ENCODE data around the gene EPS8L3.
A peak's percentile ranks its signal among the peaks of the same experiment; 100 is the strongest.
"Not testable (repeated sequence)": the region's sequence is repeated elsewhere in the genome, so short reads cannot be mapped to it uniquely, and the experiment has no call there.

EPS8L3 gene

GRCh38 chr1:109726728-109727373 is 36.9 kb downstream of the EPS8L3 start:
- no peak for DNase-seq

- DNase-seq = no peak
These were observed 37.7 kb downstream of the EPS8L3 start for GRCh38 chr1:109726007-109726406.

GRCh38 chr1:109725510-109725909 is 38.2 kb downstream of the EPS8L3 start:
- DNase-seq = no peak

GRCh38 chr1:109724933-109725332 is 38.8 kb downstream of the EPS8L3 start:
- no peak for DNase-seq

- peak; percentile 53 for DNase-seq
These were observed 40.6 kb downstream of the EPS8L3 start for GRCh38 chr1:109722908-109723691.

GRCh38 chr1:109721971-109722370 is 41.8 kb downstream of the EPS8L3 start:
- no peak for DNase-seq

GRCh38 chr1:109721042-109721441 is 42.7 kb downstream of the EPS8L3 start:
- no peak for DNase-seq

GRCh38 chr1:109719337-109719837 is 44.3 kb downstream of the EPS8L3 start:
- DNase-seq = peak; percentile 55

- no peak for DNase-seq
These were observed 45.2 kb downstream of the EPS8L3 start for GRCh38 chr1:109718495-109718894.

- no peak for DNase-seq
These were observed 46.0 kb downstream of the EPS8L3 start for GRCh38 chr1:109717729-109718128.

GRCh38 chr1:109716570-109717090 is 47.1 kb downstream of the EPS8L3 start:
- no peak for DNase-seq

GRCh38 chr1:109716121-109716520 is 47.6 kb downstream of the EPS8L3 start:
- DNase-seq = no peak

GRCh38 chr1:109714661-109715372 is 48.9 kb downstream of the EPS8L3 start:
- DNase-seq = no peak

GRCh38 chr1:109713636-109714035 is 50.1 kb downstream of the EPS8L3 start:
- no peak for DNase-seq

GRCh38 chr1:109712321-109712864 is 51.3 kb downstream of the EPS8L3 start:
- no peak for DNase-seq

- DNase-seq = not testable (repeated sequence)
These were observed 52.0 kb downstream of the EPS8L3 start, which contains the start of gene GSTM5 for GRCh38 chr1:109711593-109712320. GSTM5 (plus strand) TSS chr1:109712251; CDS start chr1:109712313, 62 bp downstream.

- not testable (repeated sequence) for DNase-seq
These were observed 53.9 kb downstream of the EPS8L3 start for GRCh38 chr1:109709822-109710221.

- DNase-seq = not testable (repeated sequence)
These were observed 54.8 kb downstream of the EPS8L3 start for GRCh38 chr1:109708949-109709348.

GRCh38 chr1:109705411-109705810 is 58.3 kb downstream of the EPS8L3 start:
- no peak for DNase-seq

GRCh38 chr1:109704173-109704572 is 59.5 kb downstream of the EPS8L3 start:
- no peak for DNase-seq

- DNase-seq = not testable (repeated sequence)
These were observed 60.8 kb downstream of the EPS8L3 start for GRCh38 chr1:109702940-109703339.
